Testis (tissue), 3 donors: Measurements from ENCODE around the gene BCS1L. TPM values are rescaled to one million over a fixed set of nuclear protein-coding genes. Genes with fewer than 3 reads are reported as not detected.

Experiments used
- DNase-seq: peaks from one replicate; pipeline ENCODE4 v3.0.0-alpha.2; 2019
- H3K27ac ChIP-seq, 2 donors: fragments of 200-600 bp; sonication (generic); one replicate each; pipeline ENCODE4 v1.5.1; 2019
- H3K27me3 ChIP-seq: fragments of 200-600 bp; sonication (generic); one replicate; pipeline ENCODE4 v1.5.1; 2019
- H3K36me3 ChIP-seq: fragments of 200-600 bp; sonication (generic); one replicate; pipeline ENCODE4 v1.5.1; 2017; ENCODE audit warnings: low read depth; ENCODE audit errors: missing control alignments
- H3K4me1 ChIP-seq: fragments of 200-600 bp; sonication (generic); one replicate; pipeline ENCODE4 v1.5.1; 2019
- H3K4me3 ChIP-seq, 2 donors: fragments of 200-600 bp; sonication (generic); one replicate each; pipeline ENCODE4 v1.5.1; 2017 to 2019
- H3K9me3 ChIP-seq: fragments of 200-600 bp; sonication (generic); one replicate; pipeline ENCODE4 v1.5.1; 2017
- CTCF ChIP-seq, 3 experiments: fragments of 450-650 bp in 2 of 3; fragments of 200-600 bp in 1 of 3; sonication (generic) in 1 of 3; IDR thresholded peaks; one replicate each; pipeline ENCODE4 v1.5.1; 2016 to 2019; ENCODE audit warnings: antibody characterized with exemption in 3 of 3, mild to moderate bottlenecking in 2 of 3, moderate library complexity in 1 of 3
- POLR2A ChIP-seq: fragments of 450-650 bp; IDR thresholded peaks from one replicate; pipeline ENCODE4 v1.6.1; 2017; ENCODE audit warnings: antibody characterized with exemption, mild to moderate bottlenecking, moderate library complexity
- WGBS, 2 donors: methylation state at CpG; one replicate each; pipeline ENCODE4 v1.1.5; 2018; 5-methylcytosine and 5-hydroxymethylcytosine counted together
- intact Hi-C: fragments of 100-400 bp; cut with DNase I; formaldehyde crosslinking; loops from one replicate; pipeline ENCODE4 v1.15.1; 2023; ENCODE audit warnings: low total_unique reads
- polyA plus RNA-seq: library from polyadenylated mRNA; stranded (reverse); fragments of 350-450 nt; fragmentation: Illumina TruSeq; extraction: RNeasy Lipid Tissue Mini Kit (QIAGEN cat#74804); gene quantifications from one replicate; pipeline ENCODE4 v1.2.3, GENCODE V29; 2014; ENCODE audit warnings: low read depth, low replicate concordance; ENCODE audit not compliant: insufficient read depth
- total RNA-seq, 2 donors: library from RNA; depleted of rRNA; stranded (reverse); fragments of >200 nt; gene quantifications; one replicate each; pipeline ENCODE4 v1.2.3, GENCODE V29; 2016

Gene BCS1L
- total and polyA plus RNA-seq, 3 donors from 2014 or later, result 22.3 to 39.4 (median 37.0) TPM

GRCh38 chr2:218655751-218656150 lies 3.7 kb upstream of the BCS1L start:
- H3K36me3 ChIP-seq, result no peaks in the 10 kb centered on the region
- intact Hi-C loops, result no loop called here
- no peak overlapping the region for H3K27ac ChIP-seq
- no peak for DNase-seq
- H3K4me3 ChIP-seq, result no peak overlapping the region
- H3K9me3 ChIP-seq, result no peaks in the 10 kb centered on the region
- TF ChIP-seq POLR2A (no peak), CTCF (IDR thresholded peaks at IDR 0.05) (no peak)
- WGBS, 2 donors, result 64 to 75% methylated on average over 2 of the region's 2 CpGs
- H3K27me3 ChIP-seq, result no peaks in the 10 kb centered on the region
- H3K4me1 ChIP-seq, result peaks cover 10% of the 10 kb centered on the region

GRCh38 chr2:218658671-218659257 lies 719 bp upstream of the BCS1L start:
- TF ChIP-seq CTCF (IDR thresholded peaks at IDR 0.05) (peak in 2 of 3 experiments; percentile 7 to 13), POLR2A (no peak)
- Histone ChIP-seq H3K4me3 (peak overlapping the region; percentile 75 to 77), H3K27me3 (no peaks in the 10 kb centered on the region), H3K27ac (peak overlapping the region; percentile 12 to 66), H3K4me1 (peaks cover 10% of the 10 kb centered on the region), H3K36me3 (no peaks in the 10 kb centered on the region), H3K9me3 (no peaks in the 10 kb centered on the region)
- peak; percentile 57 for DNase-seq
- intact Hi-C loops, result no loop called here
- 1 to 2% methylated on average over 16 to 27 of the region's 27 CpGs for WGBS, 2 donors

GRCh38 chr2:218659988-218660358 lies 490 bp downstream of the BCS1L start:
- Histone ChIP-seq H3K4me1 (peaks cover 10% of the 10 kb centered on the region), H3K36me3 (no peaks in the 10 kb centered on the region), H3K27me3 (no peaks in the 10 kb centered on the region), H3K9me3 (no peaks in the 10 kb centered on the region), H3K4me3 (peak overlapping the region; percentile 75 to 77), H3K27ac (peak overlapping the region in 1 of 2 donors; percentile 66)
- DNase-seq, result no peak
- TF ChIP-seq POLR2A, result no peak
- 8 to 9% methylated on average over 8 of the region's 8 CpGs for WGBS, 2 donors
- intact Hi-C loops, result no loop called here

- intact Hi-C loops, result no loop called here
- TF ChIP-seq POLR2A (no peak), CTCF (IDR thresholded peaks at IDR 0.05) (no peak)
- no peak for DNase-seq
- H3K27me3 ChIP-seq, result no peaks in the 10 kb centered on the region
- no peaks in the 10 kb centered on the region for H3K36me3 ChIP-seq
- WGBS, 2 donors, result 84 to 89% methylated on average over 7 of the region's 7 CpGs
- peaks cover 10% of the 10 kb centered on the region for H3K4me1 ChIP-seq
- H3K9me3 ChIP-seq, result no peaks in the 10 kb centered on the region
- H3K4me3 ChIP-seq, result no peak overlapping the region
- no peak overlapping the region for H3K27ac ChIP-seq
These were observed 2.9 kb downstream of the BCS1L start for GRCh38 chr2:218662377-218662776.

GRCh38 chr2:218662827-218663226 lies 3.3 kb downstream of the BCS1L start:
- WGBS, 2 donors, result 86 to 90% methylated on average over 10 of the region's 10 CpGs
- no peaks in the 10 kb centered on the region for H3K9me3 ChIP-seq
- peaks cover 10% of the 10 kb centered on the region for H3K4me1 ChIP-seq
- no peak overlapping the region for H3K4me3 ChIP-seq
- H3K27ac ChIP-seq, result no peak overlapping the region
- TF ChIP-seq CTCF (IDR thresholded peaks at IDR 0.05) (no peak), POLR2A (no peak)
- intact Hi-C loops, result no loop called here
- H3K27me3 ChIP-seq, result no peaks in the 10 kb centered on the region
- no peak for DNase-seq
- no peaks in the 10 kb centered on the region for H3K36me3 ChIP-seq
